Measurements from ENCODE around the gene ZPR1.
"Not testable (repeated sequence)": the region's sequence is repeated elsewhere in the genome, so short reads cannot be mapped to it uniquely, and the experiment has no call there.

The ZPR1 gene

DNA sequence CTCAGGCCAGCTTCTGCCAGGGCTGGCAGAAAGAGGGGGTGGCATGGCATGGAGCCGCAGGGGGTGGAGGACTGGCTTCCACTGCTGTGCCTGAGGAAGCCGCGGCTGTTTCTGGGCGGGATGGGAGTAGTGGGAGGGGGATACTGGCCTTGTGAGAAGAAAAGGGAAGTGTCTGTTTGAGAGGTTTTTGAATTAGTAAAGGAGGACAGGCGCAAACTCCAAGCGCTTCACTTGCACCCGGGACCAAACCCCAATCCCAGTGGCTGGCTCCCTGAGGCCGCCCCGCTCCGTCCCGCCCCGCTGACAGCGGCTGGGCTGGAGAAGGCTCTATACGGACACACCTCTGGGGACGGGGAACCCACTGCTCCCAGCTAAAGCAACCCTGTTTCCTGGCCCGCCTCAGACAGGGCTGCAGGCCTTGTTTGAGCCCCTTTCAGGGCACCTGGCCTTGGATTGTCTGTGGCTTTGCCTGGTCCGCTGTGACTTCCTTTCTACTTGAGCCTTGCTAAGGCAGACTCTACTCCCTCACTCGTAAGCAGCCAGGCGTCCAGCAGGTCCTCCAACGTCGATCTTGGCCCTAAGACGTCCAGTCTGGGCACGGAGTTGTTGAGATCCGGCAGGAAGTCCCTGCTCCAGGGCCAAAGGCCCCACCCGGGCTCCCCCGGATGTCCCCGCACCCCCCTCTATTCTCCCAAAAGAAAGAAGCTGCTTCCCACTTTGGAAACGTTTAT, 47.4 kb upstream of the ZPR1 start:
- Histone ChIP-seq H3K4me2 (ENCODE audit: low read depth, low read length, poor library complexity, severe bottlenecking) (peak overlapping the region; percentile 68), H3K4me3 (ENCODE audit: low read length, poor library complexity, severe bottlenecking) (peak overlapping the region; percentile 67), H3K9me3 (ENCODE audit: insufficient read depth, low read depth, low read length) (no peaks in the 10 kb centered on the region), H4K20me1 (ENCODE audit: insufficient read depth, low read length, poor library complexity, severe bottlenecking) (no peaks in the 10 kb centered on the region), H3K79me2 (ENCODE audit: insufficient read depth, low read length) (no peaks in the 10 kb centered on the region), H2AFZ (ENCODE audit: low read length) (peak overlapping the region; percentile 61), H3K9me2 (replicated peaks; ENCODE audit: low read depth, low read length) (no peaks in the 10 kb centered on the region), H3K36me3 (ENCODE audit: insufficient read depth, low read length) (no peaks in the 10 kb centered on the region), H3K4me1 (ENCODE audit: insufficient read depth, low read length, poor library complexity, severe bottlenecking) (peaks cover 10% of the 10 kb centered on the region), H3K9ac (ENCODE audit: low read depth, low read length, poor library complexity, severe bottlenecking) (peak overlapping the region; percentile 67), H3F3A (ENCODE audit: low read depth) (no peaks in the 10 kb centered on the region), H3K27me3 (ENCODE audit: insufficient read depth, low read length, poor library complexity, severe bottlenecking) (no peaks in the 10 kb centered on the region)
- TF ChIP-seq, protein P1, sequence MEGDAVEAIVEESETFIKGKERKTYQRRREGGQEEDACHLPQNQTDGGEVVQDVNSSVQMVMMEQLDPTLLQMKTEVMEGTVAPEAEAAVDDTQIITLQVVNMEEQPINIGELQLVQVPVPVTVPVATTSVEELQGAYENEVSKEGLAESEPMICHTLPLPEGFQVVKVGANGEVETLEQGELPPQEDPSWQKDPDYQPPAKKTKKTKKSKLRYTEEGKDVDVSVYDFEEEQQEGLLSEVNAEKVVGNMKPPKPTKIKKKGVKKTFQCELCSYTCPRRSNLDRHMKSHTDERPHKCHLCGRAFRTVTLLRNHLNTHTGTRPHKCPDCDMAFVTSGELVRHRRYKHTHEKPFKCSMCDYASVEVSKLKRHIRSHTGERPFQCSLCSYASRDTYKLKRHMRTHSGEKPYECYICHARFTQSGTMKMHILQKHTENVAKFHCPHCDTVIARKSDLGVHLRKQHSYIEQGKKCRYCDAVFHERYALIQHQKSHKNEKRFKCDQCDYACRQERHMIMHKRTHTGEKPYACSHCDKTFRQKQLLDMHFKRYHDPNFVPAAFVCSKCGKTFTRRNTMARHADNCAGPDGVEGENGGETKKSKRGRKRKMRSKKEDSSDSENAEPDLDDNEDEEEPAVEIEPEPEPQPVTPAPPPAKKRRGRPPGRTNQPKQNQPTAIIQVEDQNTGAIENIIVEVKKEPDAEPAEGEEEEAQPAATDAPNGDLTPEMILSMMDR (conservative IDR thresholded peaks at IDR 0.05; ENCODE audit: low read length) = no peak
- TF ChIP-seq EZH2phosphoT487 (IDR thresholded peaks at IDR 0.05; ENCODE audit: borderline replicate concordance) = no peak

DNA sequence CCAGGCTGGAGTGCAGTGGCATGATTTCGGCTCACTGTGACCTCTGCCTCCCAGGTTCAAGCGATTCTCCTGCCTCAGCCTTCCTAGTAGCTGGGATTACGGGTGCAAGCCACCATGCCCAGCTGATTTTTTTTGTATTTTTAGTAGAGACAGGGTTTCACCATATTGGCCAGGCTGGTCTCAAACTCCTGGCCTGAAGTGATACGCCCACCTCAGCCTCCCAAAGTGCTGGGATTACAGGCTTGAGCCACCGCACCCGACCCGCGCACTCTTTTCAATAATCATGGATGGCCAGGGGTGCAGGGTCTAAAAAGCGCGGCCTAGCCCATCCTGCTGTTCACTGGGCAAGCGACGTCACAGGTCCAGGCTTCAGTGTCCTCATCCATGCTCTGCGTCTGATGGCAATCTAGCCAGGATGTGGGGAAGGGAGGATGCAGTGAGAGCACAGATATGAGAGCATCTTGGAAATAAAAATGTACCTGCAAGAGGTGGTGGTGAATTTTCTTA, 46.8 kb upstream of the ZPR1 start:
- H3K36me3 ChIP-seq (ENCODE audit: insufficient read depth, low read length); H3K4me1 ChIP-seq (ENCODE audit: insufficient read depth, low read length, poor library complexity, severe bottlenecking); H3F3A ChIP-seq (ENCODE audit: low read depth); H3K9me3 ChIP-seq (ENCODE audit: insufficient read depth, low read depth, low read length); H3K4me2 ChIP-seq (ENCODE audit: low read depth, low read length, poor library complexity, severe bottlenecking); H3K27me3 ChIP-seq (ENCODE audit: insufficient read depth, low read length, poor library complexity, severe bottlenecking); H4K20me1 ChIP-seq (ENCODE audit: insufficient read depth, low read length, poor library complexity, severe bottlenecking); H3K9me2 ChIP-seq (replicated peaks; ENCODE audit: low read depth, low read length); H3K9ac ChIP-seq (ENCODE audit: low read depth, low read length, poor library complexity, severe bottlenecking); H2AFZ ChIP-seq (ENCODE audit: low read length); H3K79me2 ChIP-seq (ENCODE audit: insufficient read depth, low read length); H3K4me3 ChIP-seq (ENCODE audit: low read length, poor library complexity, severe bottlenecking): not testable (repeated sequence)

DNA sequence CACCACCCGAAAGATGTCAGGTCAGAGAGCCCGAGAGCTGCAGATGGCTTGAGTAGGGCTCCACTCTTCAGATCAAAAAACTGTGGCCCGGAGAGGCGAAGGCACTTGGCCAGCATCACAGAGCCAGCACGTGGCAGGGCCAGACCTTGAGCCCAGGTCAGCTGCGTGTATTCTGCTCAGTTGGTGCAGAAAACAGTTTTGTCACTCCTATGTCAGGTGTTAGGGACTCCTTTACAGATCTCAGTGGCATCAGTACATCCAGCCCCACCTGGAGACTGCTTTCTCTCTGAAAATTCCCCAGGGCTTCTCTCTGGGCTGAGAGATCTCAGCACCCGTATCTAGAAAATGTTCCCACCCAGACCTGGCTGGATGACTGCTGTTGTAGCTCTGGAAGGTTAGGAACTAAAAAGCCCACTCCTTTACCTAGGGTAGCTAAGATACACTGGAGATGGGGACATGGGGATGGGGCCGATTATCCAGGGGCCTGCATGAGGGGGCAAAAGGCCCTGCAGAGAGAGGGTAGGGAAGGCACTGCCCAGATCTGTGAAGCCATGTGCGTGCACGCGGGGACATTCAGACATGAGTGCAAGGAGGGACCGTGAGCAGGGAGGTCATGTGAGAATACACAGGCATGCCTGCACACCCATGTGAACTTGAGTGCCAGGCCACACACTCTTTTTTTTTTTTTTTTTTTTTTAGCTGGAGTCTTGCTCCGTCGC, 46.2 kb upstream of the ZPR1 start:
- no peak overlapping the region for H3K9ac ChIP-seq (ENCODE audit: low read depth, low read length, poor library complexity, severe bottlenecking)
- H3K27me3 ChIP-seq (ENCODE audit: insufficient read depth, low read length, poor library complexity, severe bottlenecking) = no peaks in the 10 kb centered on the region
- no peaks in the 10 kb centered on the region for H3K79me2 ChIP-seq (ENCODE audit: insufficient read depth, low read length)
- H3K36me3 ChIP-seq (ENCODE audit: insufficient read depth, low read length) = no peaks in the 10 kb centered on the region
- H3K4me3 ChIP-seq (ENCODE audit: low read length, poor library complexity, severe bottlenecking) = no peak overlapping the region
- no peaks in the 10 kb centered on the region for H3K9me3 ChIP-seq (ENCODE audit: insufficient read depth, low read depth, low read length)
- no peaks in the 10 kb centered on the region for H3F3A ChIP-seq (ENCODE audit: low read depth)
- TF ChIP-seq, protein P1 (conservative IDR thresholded peaks at IDR 0.05; ENCODE audit: low read length) = no peak
- TF ChIP-seq EZH2phosphoT487 (IDR thresholded peaks at IDR 0.05; ENCODE audit: borderline replicate concordance) = no peak
- H3K4me1 ChIP-seq (ENCODE audit: insufficient read depth, low read length, poor library complexity, severe bottlenecking) = peaks cover 8% of the 10 kb centered on the region
- H3K9me2 ChIP-seq (replicated peaks; ENCODE audit: low read depth, low read length) = no peaks in the 10 kb centered on the region
- no peaks in the 10 kb centered on the region for H4K20me1 ChIP-seq (ENCODE audit: insufficient read depth, low read length, poor library complexity, severe bottlenecking)
- no peak overlapping the region for H2AFZ ChIP-seq (ENCODE audit: low read length)
- no peak overlapping the region for H3K4me2 ChIP-seq (ENCODE audit: low read depth, low read length, poor library complexity, severe bottlenecking)
